ENCODE data around the gene SNAI3. TPM values are rescaled to one million over a fixed set of nuclear protein-coding genes. Genes with fewer than 3 reads are reported as not detected.

The SNAI3 gene
- total RNA-seq, 2 donors from 2014 or later, result 7.7 to 10.2 TPM

- DNase-seq, result no peak
- Mint-ChIP-seq H3K27ac (peak overlapping the region; percentile 98), H3K36me3 (ENCODE audit: low read depth) (peaks cover 5% of the 10 kb centered on the region), H3K4me3 (peak overlapping the region; percentile 97), H3K27me3 (no peaks in the 10 kb centered on the region), H3K4me1 (peaks cover 48% of the 10 kb centered on the region)
- ATAC-seq, result no peak
- no peaks in the 10 kb centered on the region for H3K9me3 ChIP-seq (ENCODE audit: control insufficient read depth, low read length, poor library complexity, severe bottlenecking)
Observed at GRCh38 chr16:88705801-88706228, 19.5 kb upstream of the SNAI3 start.

GRCh38 chr16:88705076-88705684 lies 18.9 kb upstream of the SNAI3 start:
- Mint-ChIP-seq H3K27me3 (no peaks in the 10 kb centered on the region), H3K27ac (peak overlapping the region; percentile 98), H3K4me3 (peak overlapping the region; percentile 97), H3K4me1 (peaks cover 47% of the 10 kb centered on the region), H3K36me3 (ENCODE audit: low read depth) (peaks cover 5% of the 10 kb centered on the region)
- DNase-seq, result peak in 1 of 3 donors; percentile 34
- H3K9me3 ChIP-seq (ENCODE audit: control insufficient read depth, low read length, poor library complexity, severe bottlenecking), result no peaks in the 10 kb centered on the region
- ATAC-seq, result peak; percentile 2

GRCh38 chr16:88703486-88704309 lies 17.4 kb upstream of the SNAI3 start:
- no peaks in the 10 kb centered on the region for H3K27me3 Mint-ChIP-seq
- peak overlapping the region; percentile 97 for H3K4me3 Mint-ChIP-seq
- no peaks in the 10 kb centered on the region for H3K9me3 ChIP-seq (ENCODE audit: control insufficient read depth, low read length, poor library complexity, severe bottlenecking)
- ATAC-seq (peak; percentile 4), DNase-seq (peak in 2 of 3 donors; percentile 49 to 69)
- H3K27ac Mint-ChIP-seq, result peak overlapping the region; percentile 98
- H3K36me3 Mint-ChIP-seq (ENCODE audit: low read depth), result peaks cover 5% of the 10 kb centered on the region
- H3K4me1 Mint-ChIP-seq, result peaks cover 54% of the 10 kb centered on the region

- Mint-ChIP-seq H3K4me1 (peaks cover 57% of the 10 kb centered on the region), H3K27me3 (no peaks in the 10 kb centered on the region), H3K27ac (peak overlapping the region; percentile 98), H3K36me3 (ENCODE audit: low read depth) (peaks cover 5% of the 10 kb centered on the region), H3K4me3 (peak overlapping the region; percentile 97)
- H3K9me3 ChIP-seq (ENCODE audit: control insufficient read depth, low read length, poor library complexity, severe bottlenecking), result no peaks in the 10 kb centered on the region
- DNase-seq (no peak), ATAC-seq (no peak)
Observed at GRCh38 chr16:88702371-88703210, 16.3 kb upstream of the SNAI3 start.

GRCh38 chr16:88701581-88702370 lies 15.5 kb upstream of the SNAI3 start:
- H3K4me1 Mint-ChIP-seq, result peaks cover 50% of the 10 kb centered on the region
- ATAC-seq (no peak), DNase-seq (no peak)
- H3K9me3 ChIP-seq (ENCODE audit: control insufficient read depth, low read length, poor library complexity, severe bottlenecking), result no peaks in the 10 kb centered on the region
- H3K27me3 Mint-ChIP-seq, result no peaks in the 10 kb centered on the region
- peak overlapping the region; percentile 97 for H3K4me3 Mint-ChIP-seq
- H3K36me3 Mint-ChIP-seq (ENCODE audit: low read depth), result peaks cover 5% of the 10 kb centered on the region
- H3K27ac Mint-ChIP-seq, result peak overlapping the region; percentile 98

- Mint-ChIP-seq H3K4me1 (peaks cover 49% of the 10 kb centered on the region), H3K4me3 (peak overlapping the region; percentile 97), H3K36me3 (ENCODE audit: low read depth) (peaks cover 5% of the 10 kb centered on the region), H3K27ac (peak overlapping the region; percentile 98), H3K27me3 (no peaks in the 10 kb centered on the region)
- ATAC-seq (peak; percentile 85), DNase-seq (peak; percentile 90 to 93 (median 93))
- H3K9me3 ChIP-seq (ENCODE audit: control insufficient read depth, low read length, poor library complexity, severe bottlenecking), result no peaks in the 10 kb centered on the region
Observed at GRCh38 chr16:88700636-88701482, 14.6 kb upstream of the SNAI3 start.

- H3K36me3 Mint-ChIP-seq (ENCODE audit: low read depth), result peaks cover 5% of the 10 kb centered on the region
- H3K27ac Mint-ChIP-seq, result peak overlapping the region; percentile 98
- peak overlapping the region; percentile 97 for H3K4me3 Mint-ChIP-seq
- ATAC-seq (no peak), DNase-seq (no peak)
- no peaks in the 10 kb centered on the region for H3K9me3 ChIP-seq (ENCODE audit: control insufficient read depth, low read length, poor library complexity, severe bottlenecking)
- no peaks in the 10 kb centered on the region for H3K27me3 Mint-ChIP-seq
- H3K4me1 Mint-ChIP-seq, result peaks cover 47% of the 10 kb centered on the region
Observed at GRCh38 chr16:88700322-88700635, 14.0 kb upstream of the SNAI3 start.

- H3K36me3 Mint-ChIP-seq (ENCODE audit: low read depth), result peaks cover 5% of the 10 kb centered on the region
- H3K9me3 ChIP-seq (ENCODE audit: control insufficient read depth, low read length, poor library complexity, severe bottlenecking), result no peaks in the 10 kb centered on the region
- no peaks in the 10 kb centered on the region for H3K27me3 Mint-ChIP-seq
- H3K4me1 Mint-ChIP-seq, result peaks cover 43% of the 10 kb centered on the region
- peak overlapping the region; percentile 97 for H3K4me3 Mint-ChIP-seq
- ATAC-seq (no peak), DNase-seq (no peak)
- peak overlapping the region; percentile 98 for H3K27ac Mint-ChIP-seq
Observed at GRCh38 chr16:88699180-88699579, 12.9 kb upstream of the SNAI3 start.

- ATAC-seq (no peak), DNase-seq (no peak)
- H3K9me3 ChIP-seq (ENCODE audit: control insufficient read depth, low read length, poor library complexity, severe bottlenecking), result no peaks in the 10 kb centered on the region
- H3K27ac Mint-ChIP-seq, result no peak overlapping the region
- H3K27me3 Mint-ChIP-seq, result no peaks in the 10 kb centered on the region
- peak overlapping the region; percentile 74 for H3K4me3 Mint-ChIP-seq
- peaks cover 39% of the 10 kb centered on the region for H3K4me1 Mint-ChIP-seq
- H3K36me3 Mint-ChIP-seq (ENCODE audit: low read depth), result peaks cover 5% of the 10 kb centered on the region
Observed at GRCh38 chr16:88698646-88699045, 12.3 kb upstream of the SNAI3 start.

GRCh38 chr16:88697831-88698615 lies 11.7 kb upstream of the SNAI3 start:
- peak overlapping the region; percentile 86 for H3K27ac Mint-ChIP-seq
- no peak for DNase-seq
- H3K36me3 Mint-ChIP-seq (ENCODE audit: low read depth), result peaks cover 5% of the 10 kb centered on the region
- H3K27me3 Mint-ChIP-seq, result no peaks in the 10 kb centered on the region
- peaks cover 36% of the 10 kb centered on the region for H3K4me1 Mint-ChIP-seq
- no peak for ATAC-seq
- no peaks in the 10 kb centered on the region for H3K9me3 ChIP-seq (ENCODE audit: control insufficient read depth, low read length, poor library complexity, severe bottlenecking)
- H3K4me3 Mint-ChIP-seq, result peak overlapping the region; percentile 74

GRCh38 chr16:88697116-88697830 lies 11.0 kb upstream of the SNAI3 start:
- DNase-seq (no peak), ATAC-seq (no peak)
- Mint-ChIP-seq H3K4me1 (peaks cover 37% of the 10 kb centered on the region), H3K36me3 (ENCODE audit: low read depth) (peaks cover 2% of the 10 kb centered on the region), H3K4me3 (peak overlapping the region; percentile 74), H3K27me3 (no peaks in the 10 kb centered on the region), H3K27ac (peak overlapping the region; percentile 86)
- no peaks in the 10 kb centered on the region for H3K9me3 ChIP-seq (ENCODE audit: control insufficient read depth, low read length, poor library complexity, severe bottlenecking)

All from T-helper 17 cell (primary cell).